ENCODE measurements around the gene UTP4.

The UTP4 gene

DNA sequence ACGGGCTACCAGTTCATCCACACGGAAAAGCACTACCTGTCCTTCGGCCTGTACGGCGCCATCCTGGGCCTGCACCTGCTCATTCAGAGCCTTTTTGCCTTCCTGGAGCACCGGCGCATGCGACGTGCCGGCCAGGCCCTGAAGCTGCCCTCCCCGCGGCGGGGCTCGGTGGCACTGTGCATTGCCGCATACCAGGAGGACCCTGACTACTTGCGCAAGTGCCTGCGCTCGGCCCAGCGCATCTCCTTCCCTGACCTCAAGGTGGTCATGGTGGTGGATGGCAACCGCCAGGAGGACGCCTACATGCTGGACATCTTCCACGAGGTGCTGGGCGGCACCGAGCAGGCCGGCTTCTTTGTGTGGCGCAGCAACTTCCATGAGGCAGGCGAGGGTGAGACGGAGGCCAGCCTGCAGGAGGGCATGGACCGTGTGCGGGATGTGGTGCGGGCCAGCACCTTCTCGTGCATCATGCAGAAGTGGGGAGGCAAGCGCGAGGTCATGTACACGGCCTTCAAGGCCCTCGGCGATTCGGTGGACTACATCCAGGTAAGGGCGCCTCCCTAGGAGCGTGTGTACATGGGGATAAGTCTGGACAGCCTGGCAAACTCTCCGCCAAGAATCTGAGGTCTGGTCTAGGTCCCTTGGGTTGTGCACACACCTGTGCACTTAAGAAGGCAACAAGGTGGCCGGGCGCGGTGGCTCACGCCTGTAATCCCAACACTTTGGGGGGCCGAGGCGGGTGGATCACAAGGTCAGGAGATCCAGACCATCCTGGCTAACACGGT is 22.8 kb upstream of the UTP4 start:
- in situ Hi-C loops (cut with HindIII; ENCODE audit: low sequenced_read_pairs): loop anchor here (5.0 to 10.0 kb wide), 2 partner anchors 195 to 287 kb away; no protein-coding TSS in a partner anchor

DNA sequence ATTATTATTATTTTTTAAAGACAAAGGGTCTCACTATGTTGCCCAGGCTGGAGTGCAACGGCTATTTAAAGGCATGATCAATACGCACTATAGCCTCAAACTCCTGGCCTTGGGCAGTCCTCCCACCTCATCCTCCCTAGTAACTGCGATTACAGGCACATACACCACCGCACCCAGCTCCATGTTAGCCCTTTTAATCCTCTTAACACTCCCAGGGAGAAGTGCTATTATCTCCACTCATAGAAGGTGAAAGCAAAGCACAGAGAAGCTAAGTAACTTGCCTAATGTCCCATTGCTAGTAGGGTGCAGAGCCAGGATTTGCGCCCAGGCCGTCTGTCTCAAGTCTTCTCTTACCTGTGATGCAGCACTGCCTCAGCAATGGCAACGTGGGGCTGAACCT is 22.0 kb upstream of the UTP4 start:
- in situ Hi-C loops (cut with HindIII; ENCODE audit: low sequenced_read_pairs): no loop called here

DNA sequence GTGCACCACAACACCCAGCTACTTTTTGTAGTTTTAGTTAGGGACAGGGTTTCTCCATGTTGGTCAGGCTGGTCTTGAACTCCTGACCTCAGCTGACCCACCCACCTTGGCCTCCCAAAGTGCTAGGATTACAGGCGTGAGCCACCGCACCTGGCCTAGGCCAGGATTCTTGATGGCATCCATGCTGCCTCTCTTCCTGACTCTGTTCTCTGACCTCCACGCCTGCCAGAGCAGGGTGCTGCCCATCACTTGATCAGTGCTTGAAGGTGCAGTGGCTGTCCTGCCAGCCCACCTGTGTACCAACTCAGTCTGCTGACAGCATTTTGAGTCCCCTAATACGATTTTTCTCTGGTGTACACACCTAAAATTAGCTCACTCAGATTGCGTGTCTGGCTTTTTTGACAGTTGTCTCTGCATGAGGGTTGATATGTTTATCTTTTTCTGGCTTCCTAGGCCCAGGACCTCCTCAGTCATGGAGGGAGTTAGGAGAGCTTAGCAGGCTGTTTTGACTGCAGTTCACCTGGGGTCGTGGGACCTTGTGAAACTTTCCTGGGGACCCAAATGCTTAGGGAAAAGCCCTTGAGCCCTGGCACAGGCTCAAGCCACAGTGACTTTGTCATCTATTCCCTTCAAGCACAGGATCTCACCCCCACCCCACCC is 21.1 kb upstream of the UTP4 start:
- in situ Hi-C loops (cut with HindIII; ENCODE audit: low sequenced_read_pairs): no loop called here

DNA sequence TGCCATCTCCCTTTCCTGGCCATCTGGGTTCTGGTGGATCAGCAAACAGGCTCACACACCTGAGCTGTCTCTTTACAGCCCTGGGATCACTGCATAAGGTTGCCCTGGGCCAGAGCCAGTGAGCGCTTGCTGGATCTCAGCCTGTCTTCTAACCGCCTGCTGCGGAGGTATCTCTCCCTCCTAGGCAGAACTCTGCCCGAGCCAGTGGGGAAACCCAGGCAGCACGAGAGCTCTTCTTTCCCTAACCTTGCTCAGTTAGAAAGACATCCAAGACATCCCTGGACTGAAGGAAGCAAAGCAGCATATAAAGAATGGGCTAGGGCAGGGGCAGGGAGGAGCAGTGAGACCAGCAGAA is 20.6 kb upstream of the UTP4 start:
- in situ Hi-C loops (cut with HindIII; ENCODE audit: low sequenced_read_pairs): no loop called here

DNA sequence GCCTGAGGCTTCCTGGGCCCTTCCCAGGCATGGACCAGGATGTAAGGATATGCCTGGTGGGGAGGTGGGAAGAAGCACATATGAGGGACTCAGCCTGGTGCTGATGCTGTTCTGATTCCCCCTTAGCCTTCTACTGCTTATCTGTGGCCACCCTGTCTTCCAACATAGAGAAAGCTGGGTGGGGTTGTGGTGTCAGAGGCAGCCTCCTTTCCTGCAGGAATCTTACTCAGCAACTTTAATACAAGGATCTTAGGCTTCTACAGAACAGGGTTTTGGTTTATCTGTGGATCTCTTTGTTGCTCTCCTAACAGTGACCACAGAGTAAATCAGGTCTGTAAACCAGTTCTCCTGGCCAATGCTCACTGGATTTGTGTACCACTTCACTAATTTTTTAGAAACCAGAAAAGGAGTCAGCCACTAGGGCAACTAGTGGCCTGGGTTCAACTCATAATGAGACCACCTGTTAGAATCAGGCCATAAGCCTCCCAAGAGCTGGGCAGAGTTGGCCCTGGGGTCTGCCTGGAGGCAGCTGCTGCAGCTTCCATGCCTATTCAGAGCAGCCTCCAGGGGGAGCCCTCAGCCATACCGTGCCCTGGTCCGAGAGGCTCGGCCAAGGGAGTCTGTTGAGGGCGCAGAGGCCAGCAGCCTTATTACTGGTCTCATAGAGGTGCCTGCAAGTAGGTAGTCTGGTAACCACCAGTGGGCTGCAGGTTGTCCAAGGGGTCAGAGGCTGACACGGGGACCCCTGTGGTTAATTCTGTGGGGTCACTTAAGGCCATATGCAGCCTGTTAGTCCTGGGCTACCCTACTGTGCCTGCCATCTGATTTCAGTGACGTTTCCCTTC is 19.9 kb upstream of the UTP4 start:
- in situ Hi-C loops (cut with HindIII; ENCODE audit: low sequenced_read_pairs): no loop called here

DNA sequence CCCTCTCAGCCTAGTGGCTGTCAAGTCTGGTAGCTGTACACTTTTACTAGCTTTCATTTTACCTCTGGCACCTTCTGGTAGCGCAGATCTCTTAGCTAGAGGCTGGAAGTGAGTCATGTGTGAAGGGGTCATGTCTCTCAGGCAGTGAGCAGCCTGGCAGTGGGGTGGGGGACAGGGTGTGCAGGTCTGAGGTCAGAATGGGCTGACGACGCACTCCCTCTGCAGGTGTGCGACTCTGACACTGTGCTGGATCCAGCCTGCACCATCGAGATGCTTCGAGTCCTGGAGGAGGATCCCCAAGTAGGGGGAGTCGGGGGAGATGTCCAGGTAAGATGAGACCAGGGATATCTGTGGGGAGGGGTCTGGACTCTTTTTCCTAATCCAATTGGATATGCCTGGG is 19.2 kb upstream of the UTP4 start:
- in situ Hi-C loops (cut with HindIII; ENCODE audit: low sequenced_read_pairs): no loop called here

DNA sequence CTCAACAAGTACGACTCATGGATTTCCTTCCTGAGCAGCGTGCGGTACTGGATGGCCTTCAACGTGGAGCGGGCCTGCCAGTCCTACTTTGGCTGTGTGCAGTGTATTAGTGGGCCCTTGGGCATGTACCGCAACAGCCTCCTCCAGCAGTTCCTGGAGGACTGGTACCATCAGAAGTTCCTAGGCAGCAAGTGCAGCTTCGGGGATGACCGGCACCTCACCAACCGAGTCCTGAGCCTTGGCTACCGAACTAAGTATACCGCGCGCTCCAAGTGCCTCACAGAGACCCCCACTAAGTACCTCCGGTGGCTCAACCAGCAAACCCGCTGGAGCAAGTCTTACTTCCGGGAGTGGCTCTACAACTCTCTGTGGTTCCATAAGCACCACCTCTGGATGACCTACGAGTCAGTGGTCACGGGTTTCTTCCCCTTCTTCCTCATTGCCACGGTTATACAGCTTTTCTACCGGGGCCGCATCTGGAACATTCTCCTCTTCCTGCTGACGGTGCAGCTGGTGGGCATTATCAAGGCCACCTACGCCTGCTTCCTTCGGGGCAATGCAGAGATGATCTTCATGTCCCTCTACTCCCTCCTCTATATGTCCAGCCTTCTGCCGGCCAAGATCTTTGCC is 18.0 kb upstream of the UTP4 start:
- in situ Hi-C loops (cut with HindIII; ENCODE audit: low sequenced_read_pairs): no loop called here

DNA sequence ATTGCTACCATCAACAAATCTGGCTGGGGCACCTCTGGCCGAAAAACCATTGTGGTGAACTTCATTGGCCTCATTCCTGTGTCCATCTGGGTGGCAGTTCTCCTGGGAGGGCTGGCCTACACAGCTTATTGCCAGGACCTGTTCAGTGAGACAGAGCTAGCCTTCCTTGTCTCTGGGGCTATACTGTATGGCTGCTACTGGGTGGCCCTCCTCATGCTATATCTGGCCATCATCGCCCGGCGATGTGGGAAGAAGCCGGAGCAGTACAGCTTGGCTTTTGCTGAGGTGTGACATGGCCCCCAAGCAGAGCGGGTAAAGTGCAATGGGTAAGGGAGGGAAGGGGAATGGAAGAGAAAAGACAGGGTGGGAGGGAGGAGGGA is 17.5 kb upstream of the UTP4 start:
- in situ Hi-C loops (cut with HindIII; ENCODE audit: low sequenced_read_pairs): no loop called here

DNA sequence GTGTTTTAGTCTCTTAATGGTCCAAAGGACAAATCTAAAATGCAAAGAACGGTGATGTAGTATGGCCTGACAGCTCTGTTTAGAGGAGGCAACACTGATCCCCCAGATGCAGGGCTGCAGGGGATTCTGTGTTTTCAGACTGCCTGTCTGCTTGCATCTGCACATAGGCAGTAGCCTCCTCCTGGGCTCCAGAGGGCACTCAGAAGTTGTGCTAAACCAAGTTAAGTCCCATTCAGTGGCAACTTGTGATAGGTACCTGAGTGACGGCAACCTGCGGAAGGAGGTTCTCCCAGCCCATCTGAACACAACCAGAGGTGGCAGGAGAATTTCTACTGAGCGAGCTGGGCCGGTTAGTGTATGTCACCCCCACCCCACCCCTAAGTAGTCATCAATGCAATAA is 17.1 kb upstream of the UTP4 start:
- in situ Hi-C loops (cut with HindIII; ENCODE audit: low sequenced_read_pairs): no loop called here

DNA sequence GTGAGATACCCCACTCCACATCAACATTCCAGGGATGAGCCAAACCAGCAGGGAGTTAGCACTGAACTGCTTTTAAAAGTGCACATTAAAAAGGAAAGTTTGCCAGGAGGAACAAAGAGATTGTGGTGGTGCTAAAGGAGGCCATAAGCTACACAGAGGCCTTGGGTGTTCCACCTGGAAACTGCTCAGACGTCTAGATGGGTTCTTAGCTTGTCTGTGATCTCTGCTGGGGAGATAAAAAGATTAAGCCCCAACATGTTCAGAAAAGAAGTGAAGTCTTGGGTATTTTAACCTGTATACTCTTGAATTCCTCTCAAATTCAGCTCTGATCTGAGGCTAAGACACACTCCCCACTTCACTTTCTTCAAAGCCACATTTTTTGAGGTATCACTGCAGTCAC is 16.6 kb upstream of the UTP4 start:
- in situ Hi-C loops (cut with HindIII; ENCODE audit: low sequenced_read_pairs): no loop called here

DNA sequence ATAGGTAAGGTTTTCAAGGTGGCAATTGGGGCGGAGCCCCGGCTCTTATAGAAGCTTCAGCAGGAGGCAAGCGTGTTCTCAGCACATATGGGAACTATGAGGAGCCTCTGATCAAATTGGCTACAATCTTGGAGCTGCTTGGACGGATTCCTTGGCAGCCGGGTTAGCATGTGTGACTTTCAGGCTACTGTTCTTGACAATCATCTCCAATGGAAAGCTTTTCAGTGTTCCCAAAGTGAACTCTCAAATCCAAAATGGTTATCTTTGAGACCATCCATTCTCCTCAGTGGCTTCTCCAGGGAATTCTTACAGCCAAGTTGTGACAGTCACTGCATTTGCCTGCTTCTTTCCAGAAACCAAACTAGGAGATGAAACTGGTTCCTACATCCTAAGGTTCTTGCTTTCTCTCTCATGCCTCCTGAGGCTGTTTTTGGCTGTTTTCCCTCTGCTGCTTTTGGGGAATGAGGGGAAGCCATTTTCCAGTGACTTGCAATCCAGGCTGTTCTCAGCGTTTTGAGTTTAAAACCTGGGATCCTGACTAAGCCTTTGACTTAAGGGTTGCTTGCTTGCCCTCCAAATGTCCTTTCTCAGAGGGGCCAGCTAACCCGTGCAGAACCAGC is 16.1 kb upstream of the UTP4 start:
- in situ Hi-C loops (cut with HindIII; ENCODE audit: low sequenced_read_pairs): no loop called here

DNA sequence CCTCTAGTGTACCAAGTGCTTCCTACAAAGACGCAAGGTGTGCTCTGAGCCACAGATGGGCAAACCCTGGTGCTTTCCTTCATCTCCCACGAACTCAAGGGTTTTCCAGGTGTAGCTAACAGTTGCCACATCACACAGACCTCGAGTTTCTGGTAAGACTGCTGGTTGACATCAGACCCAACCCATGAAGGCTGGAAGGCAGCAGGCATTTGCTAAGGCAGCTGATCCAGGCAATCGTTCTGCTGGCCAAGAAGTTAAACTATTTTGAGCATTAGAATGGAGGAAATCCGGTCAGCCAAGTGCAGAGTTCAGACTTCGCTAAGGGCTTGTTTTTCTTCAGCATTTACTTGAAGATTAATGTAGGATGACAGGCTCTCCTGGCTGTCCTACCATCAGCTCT is 15.5 kb upstream of the UTP4 start:
- in situ Hi-C loops (cut with HindIII; ENCODE audit: low sequenced_read_pairs): no loop called here

DNA sequence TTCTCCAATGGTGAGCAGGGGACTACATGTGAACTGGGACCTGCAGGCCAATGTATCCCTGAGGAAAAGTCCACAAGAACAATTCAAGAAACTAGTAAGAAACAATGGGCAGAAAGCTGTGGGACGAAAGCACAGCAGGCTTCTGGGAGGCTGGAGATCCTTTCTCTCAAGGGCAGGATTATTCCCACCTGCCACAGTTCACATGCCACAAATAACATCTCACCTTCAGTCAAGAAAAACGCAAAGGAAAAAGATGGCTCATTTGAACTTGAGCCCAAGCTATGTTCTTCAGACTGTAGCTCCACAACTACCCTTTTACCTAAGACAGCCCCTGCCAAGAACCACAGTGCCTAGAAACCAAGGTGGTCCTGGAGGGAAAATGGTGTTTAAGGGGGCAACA is 14.0 kb upstream of the UTP4 start:
- in situ Hi-C loops (cut with HindIII; ENCODE audit: low sequenced_read_pairs): no loop called here

DNA sequence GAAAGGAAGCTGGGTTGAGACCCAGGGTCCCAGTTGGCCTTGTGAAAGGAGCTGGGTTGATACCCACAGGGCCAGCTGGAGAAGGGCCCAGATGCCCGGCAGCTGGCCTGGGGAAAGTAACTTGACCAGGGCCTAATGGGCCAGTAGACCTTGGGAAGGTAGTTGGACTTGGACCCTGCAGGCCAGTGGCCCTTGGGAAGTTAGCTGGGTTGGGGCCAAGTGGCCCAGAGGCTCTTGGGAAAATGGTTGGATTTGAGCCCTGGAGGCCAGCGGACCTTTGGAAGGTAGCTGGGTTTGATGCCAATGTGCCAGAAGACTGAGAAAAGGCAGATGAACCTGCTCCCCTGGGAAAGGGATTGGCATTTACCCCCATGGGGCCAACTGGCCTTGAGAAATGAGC is 13.5 kb upstream of the UTP4 start:
- in situ Hi-C loops (cut with HindIII; ENCODE audit: low sequenced_read_pairs): no loop called here

DNA sequence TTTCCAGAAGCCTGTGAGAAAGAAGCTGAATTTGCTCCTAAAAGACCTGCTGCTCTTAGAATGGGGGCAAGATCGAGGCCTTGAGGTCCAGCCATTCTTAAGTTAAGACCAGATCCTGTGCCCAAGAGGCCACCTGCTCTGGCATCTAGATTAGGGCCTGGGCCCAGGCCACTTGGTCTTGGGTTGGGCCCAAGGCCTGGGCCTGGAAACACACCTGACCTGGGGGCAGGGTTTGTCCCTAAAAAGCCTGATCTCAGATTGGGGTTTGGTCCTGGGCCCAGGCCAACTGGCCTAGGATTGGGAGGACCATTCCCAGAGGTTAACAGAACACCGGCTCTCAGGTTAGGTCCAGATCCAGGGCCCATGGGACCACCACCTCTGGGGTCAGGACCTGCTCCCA is 12.9 kb upstream of the UTP4 start:
- in situ Hi-C loops (cut with HindIII; ENCODE audit: low sequenced_read_pairs): no loop called here

DNA sequence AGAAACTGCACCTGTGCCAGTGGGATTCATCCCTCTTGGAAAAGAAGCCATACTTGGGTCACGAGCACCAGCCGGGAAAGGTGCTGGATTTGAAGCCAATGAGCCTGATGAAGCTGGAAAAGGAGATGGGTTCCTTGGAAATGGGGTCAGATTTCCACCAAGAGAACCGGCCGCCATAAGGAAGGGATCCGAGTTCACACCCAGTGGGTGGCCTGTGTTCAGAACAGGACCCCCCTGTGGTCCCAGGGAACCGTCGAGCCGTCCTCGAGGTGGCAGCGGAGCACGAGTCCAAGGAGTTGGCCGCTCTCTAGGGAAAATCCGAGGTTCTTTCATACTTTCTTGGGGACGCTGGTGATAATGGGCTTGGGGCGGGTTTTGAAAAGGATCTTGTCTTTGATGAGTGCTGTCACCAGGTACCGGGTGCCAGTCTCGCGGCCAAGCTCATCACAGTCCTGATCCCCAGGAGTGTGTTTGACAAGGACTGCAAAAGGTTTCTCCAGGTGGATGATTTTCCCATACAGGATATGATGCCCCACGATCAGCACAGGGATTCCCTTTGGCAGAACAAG is 12.3 kb upstream of the UTP4 start:
- in situ Hi-C loops (cut with HindIII; ENCODE audit: low sequenced_read_pairs): loop anchor here (5.0 kb wide), 1 partner anchor 203 kb away; no protein-coding TSS in a partner anchor

DNA sequence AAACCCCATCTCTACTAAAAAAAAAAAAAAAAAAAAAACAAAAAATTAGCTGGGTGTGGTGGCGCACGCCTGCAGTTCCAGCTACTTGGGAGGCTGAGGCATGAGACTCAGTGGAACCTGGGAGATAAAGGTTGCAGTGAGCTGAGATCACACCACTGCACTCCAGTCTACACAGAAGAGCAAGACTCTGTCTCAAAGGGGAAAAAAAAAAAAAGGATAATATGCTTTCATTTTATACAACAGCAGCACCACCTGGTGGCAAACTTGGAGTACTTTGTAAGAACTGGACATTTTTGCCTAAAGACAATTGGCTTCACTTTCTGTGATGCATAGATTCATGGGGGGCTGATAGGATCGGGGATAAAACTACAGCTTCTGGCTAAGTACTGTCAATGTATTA is 8.5 kb upstream of the UTP4 start:
- in situ Hi-C loops (cut with HindIII; ENCODE audit: low sequenced_read_pairs): loop anchor here (5.0 kb wide), 1 partner anchor 207 kb away; no protein-coding TSS in a partner anchor

DNA sequence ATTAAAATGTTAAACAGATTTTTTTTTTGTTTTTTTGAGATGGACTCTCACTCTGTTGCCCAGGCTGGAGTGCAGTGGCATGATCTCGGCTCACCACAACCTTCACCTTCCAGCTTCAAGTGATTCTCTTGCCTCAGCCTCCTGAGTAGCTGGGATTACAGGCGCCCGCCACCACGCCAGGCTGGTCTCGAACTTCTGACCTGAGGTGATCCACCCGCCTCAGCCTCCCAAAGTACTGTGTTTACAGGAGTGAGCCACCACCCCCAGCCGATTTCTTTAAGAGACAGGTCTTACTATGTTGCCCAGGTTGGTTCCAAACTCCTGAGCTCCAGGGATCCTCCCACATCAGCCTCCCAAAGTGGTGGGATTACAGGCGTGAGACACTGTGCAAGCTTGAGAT is 8.0 kb upstream of the UTP4 start:
- in situ Hi-C loops (cut with HindIII; ENCODE audit: low sequenced_read_pairs): loop anchor here (5.0 kb wide), 1 partner anchor 207 kb away; no protein-coding TSS in a partner anchor

DNA sequence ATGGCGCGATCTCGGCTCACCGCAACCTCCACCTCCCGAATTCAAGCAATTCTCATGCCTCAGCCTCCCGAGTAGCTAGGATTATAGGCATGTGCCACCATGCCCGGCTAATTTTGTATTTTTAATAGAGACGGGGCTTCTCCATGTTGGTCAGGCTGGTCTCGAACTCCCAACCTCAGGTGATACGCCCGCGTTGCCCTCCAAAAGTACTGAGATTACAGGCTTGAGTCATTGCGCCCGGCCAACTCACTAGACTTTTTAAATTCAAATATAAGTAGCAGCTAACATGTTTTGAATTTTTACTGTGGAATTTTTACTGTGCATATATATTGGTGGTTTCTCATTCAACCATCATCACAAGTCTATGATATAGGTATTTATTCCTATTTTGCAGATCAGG is 7.5 kb upstream of the UTP4 start:
- in situ Hi-C loops (cut with HindIII; ENCODE audit: low sequenced_read_pairs): loop anchor here (5.0 kb wide), 1 partner anchor 208 kb away; no protein-coding TSS in a partner anchor

DNA sequence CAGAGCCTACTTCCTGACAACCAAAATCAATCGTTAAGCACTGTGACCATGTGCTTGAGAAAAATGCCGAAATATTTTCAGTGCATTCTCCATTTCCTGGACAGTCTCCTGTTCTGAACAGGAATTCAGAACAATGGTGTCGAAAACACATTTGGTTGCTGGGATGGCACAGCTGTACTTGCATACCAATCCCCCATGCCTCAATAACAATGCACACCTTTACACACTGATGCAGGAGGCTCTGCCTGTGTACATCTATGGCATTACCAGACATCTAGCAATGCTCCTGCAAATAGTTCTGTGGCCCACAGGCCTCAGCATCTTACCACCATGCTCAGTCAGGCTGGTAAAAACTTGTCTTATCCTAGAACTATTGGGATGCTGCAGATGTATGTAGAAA is 6.2 kb upstream of the UTP4 start:
- in situ Hi-C loops (cut with HindIII; ENCODE audit: low sequenced_read_pairs): no loop called here

Data from endothelial cell of hepatic sinusoid (primary cell).